ENCODE data around the gene TOPORS.

The TOPORS gene

DNA sequence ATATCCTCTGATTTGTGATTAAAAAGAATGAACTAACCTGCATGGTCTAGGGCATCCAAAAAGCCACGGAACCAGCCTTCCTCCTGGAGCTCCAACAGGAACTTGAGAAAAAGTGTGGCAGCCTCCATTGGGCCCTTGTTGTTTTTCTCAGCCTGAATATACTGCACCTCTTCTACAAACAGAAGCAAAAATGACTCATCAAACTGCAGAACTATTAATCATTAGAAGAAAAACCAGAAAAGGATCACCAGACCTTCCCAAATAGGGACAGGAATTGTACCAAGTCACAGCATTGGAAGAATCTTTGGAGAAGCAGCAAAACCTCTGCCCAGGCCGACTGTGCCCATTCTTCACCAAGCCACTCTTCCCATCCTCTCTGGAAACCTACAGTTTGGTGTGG lies 51.6 kb downstream of the TOPORS start:
- DNase-seq: no peak

DNA sequence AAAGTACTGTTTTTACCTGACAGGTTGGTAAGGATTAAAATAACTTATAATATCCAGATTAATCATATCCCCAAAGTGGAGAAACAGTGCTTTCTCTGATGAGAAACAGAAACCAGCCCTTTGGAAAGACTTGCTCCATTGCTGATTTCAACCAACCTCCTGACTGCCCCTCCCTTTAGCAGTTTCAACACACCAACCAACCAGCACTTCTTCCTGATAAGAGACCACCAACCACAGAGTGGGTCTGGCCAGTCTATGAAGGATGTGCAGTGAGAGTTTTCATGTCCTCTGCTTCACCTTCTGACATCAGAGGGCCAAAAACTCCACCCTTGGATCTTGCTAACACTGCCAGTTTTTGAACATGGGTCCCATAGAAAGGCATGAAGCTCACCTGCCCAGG lies 54.5 kb downstream of the TOPORS start:
- no peak for DNase-seq

DNA sequence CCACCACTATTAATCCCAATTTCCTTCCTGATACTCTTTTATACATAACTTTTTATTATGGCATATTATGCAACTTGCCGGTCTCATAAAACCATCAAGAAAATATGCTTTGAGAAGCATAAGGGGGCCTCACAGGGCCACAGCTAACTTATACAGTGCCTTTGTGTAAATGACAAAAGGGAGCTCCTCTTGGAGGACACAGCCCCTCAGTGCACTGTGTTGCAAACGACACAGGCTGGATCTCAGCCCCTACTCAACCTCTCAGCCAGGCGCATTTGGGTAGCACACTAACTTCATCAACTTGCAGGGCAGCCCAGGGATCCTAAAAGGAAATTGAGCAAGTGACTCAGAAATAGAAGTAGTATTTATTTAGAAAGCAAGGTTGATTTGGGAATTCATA lies 61.8 kb downstream of the TOPORS start:
- no peak for DNase-seq

All from SHP77 treated with DMSO at 0.1 percent for 48 hours (cell line).